OCI-LY7 (cell line): ENCODE data around the gene CDYL. TPM values are rescaled to one million over a fixed set of nuclear protein-coding genes. Genes with fewer than 3 reads are reported as not detected.

Source experiments
- BruUV-seq: library from RNA; stranded (reverse); fragments of 400-500 nt; replicated peaks from 2 replicates; lab custom pipeline; 2021; lab: Mats Ljungman, UMichigan
- CTCF ChIA-PET: fragments of 300-600 bp; sonication (Branson Sonifier 250); formaldehyde crosslinking; loops from one replicate; lab custom pipeline; 2022; ENCODE audit warnings: antibody characterized with exemption; ENCODE audit not compliant: unreplicated experiment; lab: Charles Lee
- POLR2A ChIA-PET: fragments of 300-600 bp; sonication (Branson Sonifier 250); formaldehyde crosslinking; loops from one replicate; lab custom pipeline; 2022; ENCODE audit warnings: antibody characterized with exemption; lab: Charles Lee
- DNase-seq: peaks from one replicate; pipeline ENCODE4 v3.0.0-alpha.2; 2015; ENCODE audit warnings: low spot score
- H2AFZ ChIP-seq: fragments of 200-600 bp; sonication (generic), shearing (Covaris generic); 2 replicates; pipeline ENCODE4 v1.6.1; 2014; ENCODE audit warnings: mild to moderate bottlenecking, antibody characterized with exemption, low read length, moderate library complexity
- H3K27ac ChIP-seq: fragments of 200-600 bp; sonication (generic); 2 replicates; pipeline ENCODE4 v1.5.1; 2014; ENCODE audit warnings: mixed run types, low read depth, mild to moderate bottlenecking, moderate library complexity, low read length, inconsistent platforms; ENCODE audit not compliant: poor library complexity, severe bottlenecking
- H3K36me3 ChIP-seq: fragments of 200-600 bp; sonication (generic); 2 replicates; pipeline ENCODE4 v1.6.1; 2014; ENCODE audit warnings: mild to moderate bottlenecking, antibody characterized with exemption, low read length, moderate library complexity, mixed read lengths; ENCODE audit not compliant: insufficient read depth
- H3K4me1 ChIP-seq: fragments of 200-600 bp; sonication (generic); 2 replicates; pipeline ENCODE4 v1.5.1; 2014; ENCODE audit warnings: mild to moderate bottlenecking, low read length; ENCODE audit not compliant: insufficient read depth, poor library complexity, severe bottlenecking
- H3K4me2 ChIP-seq: fragments of 200-600 bp; sonication (generic); 2 replicates; pipeline ENCODE4 v1.6.1; 2014; ENCODE audit warnings: mild to moderate bottlenecking, low read length
- H3K4me3 ChIP-seq: fragments of 200-600 bp; sonication (generic); 2 replicates; pipeline ENCODE4 v1.5.1; 2014; ENCODE audit warnings: mild to moderate bottlenecking, low read depth, low read length; ENCODE audit not compliant: poor library complexity, severe bottlenecking
- H3K79me2 ChIP-seq: fragments of 200-600 bp; sonication (generic); 2 replicates; pipeline ENCODE4 v1.6.1; 2016; ENCODE audit warnings: low read depth, mild to moderate bottlenecking, low read length, moderate library complexity, mixed read lengths; ENCODE audit not compliant: insufficient read depth
- H3K9me2 ChIP-seq: fragments of 200-600 bp; sonication (generic); 2 replicates; pipeline ENCODE4 v1.6.1; 2016; ENCODE audit warnings: mild to moderate bottlenecking, low read length, mixed read lengths; ENCODE audit not compliant: insufficient read depth
- H3K9me3 ChIP-seq: fragments of 200-600 bp; sonication (generic); 2 replicates; pipeline ENCODE4 v1.6.1; 2014; ENCODE audit warnings: mild to moderate bottlenecking, mixed run types, low read length, mixed read lengths
- H4K20me1 ChIP-seq: fragments of 200-600 bp; sonication (generic); 2 replicates; pipeline ENCODE4 v1.6.1; 2014; ENCODE audit warnings: mild to moderate bottlenecking, antibody characterized with exemption, low read length, moderate library complexity, mixed read lengths; ENCODE audit not compliant: insufficient read depth
- EZH2phosphoT487 ChIP-seq: fragments of 200-600 bp; sonication (generic); IDR thresholded peaks from 2 replicates; pipeline ENCODE4 v1.6.1; 2018; ENCODE audit warnings: low read depth, borderline replicate concordance, mild to moderate bottlenecking, mixed run types, antibody characterized with exemption, low read length, moderate library complexity, mixed read lengths
- intact Hi-C: fragments of 100-400 bp; cut with micrococcal nuclease; formaldehyde crosslinking; loops from one replicate; pipeline ENCODE4 v1.10.0; 2022; ENCODE audit not compliant: unreplicated experiment
- total RNA-seq, 2 experiments: library from RNA; depleted of rRNA in 1 of 2; stranded (reverse); fragments of >200 nt in 1 of 2; shearing (Covaris generic) in 1 of 2; gene quantifications; 2 replicates each; pipeline ENCODE4 v1.2.3, GENCODE V29; 2014 to 2022
- TF ChIP-seq, protein P1 (sequence below): fragments of 200-600 bp; sonication (generic); conservative IDR thresholded peaks from 2 replicates; pipeline ENCODE4 v1.5.1; 2014; ENCODE audit warnings: mild to moderate bottlenecking, antibody characterized with exemption, low read length, moderate library complexity, mixed read lengths

CDYL gene
- total RNA-seq, 2 experiments from 2014 or later: 33.6 to 76.4 TPM

DNA sequence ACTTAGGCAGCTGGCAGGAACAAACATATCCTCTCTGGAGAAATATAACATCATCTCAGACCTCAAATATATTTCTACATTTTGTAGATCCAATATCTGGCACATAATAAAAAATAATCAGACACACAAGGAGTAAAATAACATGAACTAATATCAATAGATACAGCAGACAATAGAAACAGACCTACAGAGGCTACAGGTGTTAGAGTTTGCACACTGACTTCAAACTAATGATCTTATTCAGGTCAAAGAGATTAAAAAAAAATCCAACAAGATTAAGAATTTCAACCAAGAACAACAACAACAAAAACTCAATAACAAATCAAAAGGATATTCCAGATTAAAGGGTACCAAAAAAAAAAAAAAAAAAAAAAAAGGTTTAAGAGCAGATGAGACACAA lies 13.9 kb upstream of the CDYL start:
- POLR2A ChIA-PET: no interaction called here
- CTCF ChIA-PET: no interaction called here
- BruUV-seq: no TSS peak

DNA sequence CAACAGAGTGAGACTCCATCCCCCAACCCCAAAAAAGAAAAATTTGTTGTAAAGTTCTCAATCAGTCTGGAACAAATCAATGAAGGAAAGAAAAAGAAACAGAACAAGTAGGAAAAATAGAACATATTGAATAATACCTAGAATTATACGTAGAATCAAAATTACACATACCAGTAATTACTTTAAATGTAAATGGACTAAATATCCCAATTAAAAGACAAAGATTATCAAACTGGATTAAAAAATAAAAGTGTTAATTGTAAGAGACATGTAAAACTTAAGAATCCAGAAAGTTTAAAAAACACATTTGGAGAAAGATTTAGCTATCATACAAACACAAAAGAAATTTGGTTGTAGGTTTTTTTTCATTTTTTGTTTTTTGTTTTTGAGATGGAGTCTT lies 12.3 kb upstream of the CDYL start:
- H3K36me3 ChIP-seq: no peaks in the 10 kb centered on the region
- H3K4me2 ChIP-seq: no peak overlapping the region
- H3K9me2 ChIP-seq: no peaks in the 10 kb centered on the region
- no peaks in the 10 kb centered on the region for H3K79me2 ChIP-seq
- no peak overlapping the region for H2AFZ ChIP-seq
- no peak overlapping the region for H3K4me3 ChIP-seq
- ChIA-PET POLR2A (no interaction called here), CTCF (no interaction called here)
- TF ChIP-seq, protein P1, sequence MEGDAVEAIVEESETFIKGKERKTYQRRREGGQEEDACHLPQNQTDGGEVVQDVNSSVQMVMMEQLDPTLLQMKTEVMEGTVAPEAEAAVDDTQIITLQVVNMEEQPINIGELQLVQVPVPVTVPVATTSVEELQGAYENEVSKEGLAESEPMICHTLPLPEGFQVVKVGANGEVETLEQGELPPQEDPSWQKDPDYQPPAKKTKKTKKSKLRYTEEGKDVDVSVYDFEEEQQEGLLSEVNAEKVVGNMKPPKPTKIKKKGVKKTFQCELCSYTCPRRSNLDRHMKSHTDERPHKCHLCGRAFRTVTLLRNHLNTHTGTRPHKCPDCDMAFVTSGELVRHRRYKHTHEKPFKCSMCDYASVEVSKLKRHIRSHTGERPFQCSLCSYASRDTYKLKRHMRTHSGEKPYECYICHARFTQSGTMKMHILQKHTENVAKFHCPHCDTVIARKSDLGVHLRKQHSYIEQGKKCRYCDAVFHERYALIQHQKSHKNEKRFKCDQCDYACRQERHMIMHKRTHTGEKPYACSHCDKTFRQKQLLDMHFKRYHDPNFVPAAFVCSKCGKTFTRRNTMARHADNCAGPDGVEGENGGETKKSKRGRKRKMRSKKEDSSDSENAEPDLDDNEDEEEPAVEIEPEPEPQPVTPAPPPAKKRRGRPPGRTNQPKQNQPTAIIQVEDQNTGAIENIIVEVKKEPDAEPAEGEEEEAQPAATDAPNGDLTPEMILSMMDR: no peak
- TF ChIP-seq EZH2phosphoT487: no peak
- H3K27ac ChIP-seq: no peak overlapping the region
- H4K20me1 ChIP-seq: no peaks in the 10 kb centered on the region
- no TSS peak for BruUV-seq
- DNase-seq: no peak
- intact Hi-C loops: no loop called here
- H3K4me1 ChIP-seq: no peaks in the 10 kb centered on the region
- H3K9me3 ChIP-seq: peaks cover 9% of the 10 kb centered on the region; the same call in 1 of the 2 replicates

More for the DNA sequence above, 13.9 kb upstream of the CDYL start:
- H3K4me2 ChIP-seq: no peak overlapping the region
- H3K36me3 ChIP-seq: no peaks in the 10 kb centered on the region
- no peak overlapping the region for H3K4me3 ChIP-seq
- H3K9me2 ChIP-seq: no peaks in the 10 kb centered on the region
- H4K20me1 ChIP-seq: no peaks in the 10 kb centered on the region
- TF ChIP-seq EZH2phosphoT487: no peak
- TF ChIP-seq, protein P1: no peak
- H3K27ac ChIP-seq: no peak overlapping the region
- intact Hi-C loops: no loop called here
- H3K9me3 ChIP-seq: peaks cover 9% of the 10 kb centered on the region; the same call in 1 of the 2 replicates
- H3K4me1 ChIP-seq: no peaks in the 10 kb centered on the region
- no peaks in the 10 kb centered on the region for H3K79me2 ChIP-seq
- DNase-seq: no peak
- no peak overlapping the region for H2AFZ ChIP-seq

DNA sequence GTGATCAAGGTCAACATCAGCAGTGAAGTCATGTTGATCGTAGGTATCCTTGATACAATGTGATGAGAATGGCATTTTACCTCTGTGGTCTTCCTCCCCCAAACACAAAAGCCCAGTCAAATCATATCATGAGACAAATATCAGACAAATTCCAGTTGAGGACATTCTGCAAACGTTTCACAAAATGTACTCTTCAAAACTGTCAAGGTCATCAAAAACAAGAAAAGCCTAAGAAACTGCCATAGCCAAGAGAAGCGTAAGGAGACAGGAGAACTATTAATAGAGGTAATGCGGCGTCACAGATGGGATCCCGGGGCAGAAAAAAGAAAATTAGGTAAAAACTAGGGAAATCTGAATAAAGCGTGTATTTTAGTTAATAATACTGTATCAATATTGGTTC lies 7.4 kb upstream of the CDYL start:
- H3K36me3 ChIP-seq: no peaks in the 10 kb centered on the region
- H3K27ac ChIP-seq: no peak overlapping the region
- no peaks in the 10 kb centered on the region for H4K20me1 ChIP-seq
- H3K4me3 ChIP-seq: no peak overlapping the region
- no peak overlapping the region for H2AFZ ChIP-seq
- ChIA-PET CTCF (no interaction called here), POLR2A (no interaction called here)
- H3K9me3 ChIP-seq: no peaks in the 10 kb centered on the region
- H3K9me2 ChIP-seq: no peaks in the 10 kb centered on the region
- H3K4me1 ChIP-seq: no peaks in the 10 kb centered on the region
- DNase-seq: no peak
- no peak overlapping the region for H3K4me2 ChIP-seq
- H3K79me2 ChIP-seq: no peaks in the 10 kb centered on the region
- TF ChIP-seq, protein P1: no peak
- TF ChIP-seq EZH2phosphoT487: no peak
- no TSS peak for BruUV-seq
- intact Hi-C loops: no loop called here
